ENCODE data around the gene SLC38A2.

SLC38A2 gene

DNA sequence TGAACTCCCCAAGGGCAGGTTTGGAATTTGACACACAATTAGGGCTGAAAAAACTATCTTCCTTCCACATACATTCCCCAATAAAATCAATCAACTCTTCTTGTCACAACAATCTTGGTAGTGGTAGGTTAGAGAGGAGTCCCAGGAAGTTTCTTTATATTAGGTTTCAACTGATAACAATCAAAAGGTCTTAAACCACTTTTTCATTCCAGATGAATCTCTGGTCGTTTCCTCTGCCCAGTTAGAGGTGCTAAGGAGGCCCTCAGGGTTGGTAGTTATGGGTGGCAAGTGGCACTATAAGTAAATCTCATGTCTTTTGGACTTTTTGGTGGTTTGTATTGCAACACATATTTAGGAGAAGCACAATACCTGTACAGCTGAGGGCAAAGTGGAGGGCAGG, 1.7 kb upstream of the SLC38A2 start:
- no peak for DNase-seq (ENCODE audit: low spot score)

DNA sequence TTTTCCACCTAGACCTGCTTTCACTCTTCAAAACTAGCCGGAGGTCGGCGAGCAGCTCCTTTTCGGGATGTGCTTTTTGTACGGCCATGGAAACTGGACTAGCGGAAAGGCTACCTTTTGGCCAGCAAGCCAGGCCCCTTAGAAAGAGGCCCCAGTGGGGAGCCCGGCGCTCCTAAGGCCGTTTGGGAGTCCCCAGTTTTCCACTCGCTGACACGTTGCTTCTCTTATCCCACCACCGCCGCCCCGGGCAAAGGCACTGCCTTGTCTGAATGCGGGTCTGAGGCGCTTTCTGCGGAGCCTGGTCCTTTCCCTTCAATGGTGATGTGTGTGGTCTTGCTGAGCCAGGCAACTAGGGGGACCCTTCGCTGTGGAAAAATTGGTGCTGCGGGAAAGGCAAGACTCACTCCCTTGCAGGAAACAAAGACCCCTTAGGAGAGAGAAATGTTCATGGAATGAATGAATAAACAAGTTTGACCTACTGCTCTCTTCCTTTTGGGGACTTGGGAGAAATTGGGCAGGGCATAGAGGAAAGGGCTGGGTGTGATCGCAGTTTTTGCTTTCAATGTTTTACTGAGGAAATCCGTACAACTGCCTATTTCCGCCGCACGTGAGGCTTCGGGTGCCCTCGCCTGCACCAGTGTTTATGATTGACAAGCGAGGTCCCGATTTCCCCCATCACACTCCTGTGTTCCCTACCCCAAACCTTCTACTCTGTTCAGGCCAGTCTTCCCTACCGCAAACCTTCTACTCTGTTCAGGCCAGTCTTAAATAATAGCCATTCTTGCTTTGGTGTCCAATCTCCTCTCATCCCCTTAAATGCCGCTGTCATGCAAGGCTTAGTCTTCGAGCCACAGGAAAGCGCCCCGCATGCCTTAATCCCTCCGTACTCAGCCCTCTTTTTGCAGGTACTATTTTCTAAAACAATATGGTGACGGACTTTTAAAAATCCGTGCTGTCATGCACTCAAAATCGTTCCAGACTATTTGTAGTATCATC, 1.0 kb upstream of the SLC38A2 start:
- DNase-seq (ENCODE audit: low spot score): peak; percentile 28

DNA sequence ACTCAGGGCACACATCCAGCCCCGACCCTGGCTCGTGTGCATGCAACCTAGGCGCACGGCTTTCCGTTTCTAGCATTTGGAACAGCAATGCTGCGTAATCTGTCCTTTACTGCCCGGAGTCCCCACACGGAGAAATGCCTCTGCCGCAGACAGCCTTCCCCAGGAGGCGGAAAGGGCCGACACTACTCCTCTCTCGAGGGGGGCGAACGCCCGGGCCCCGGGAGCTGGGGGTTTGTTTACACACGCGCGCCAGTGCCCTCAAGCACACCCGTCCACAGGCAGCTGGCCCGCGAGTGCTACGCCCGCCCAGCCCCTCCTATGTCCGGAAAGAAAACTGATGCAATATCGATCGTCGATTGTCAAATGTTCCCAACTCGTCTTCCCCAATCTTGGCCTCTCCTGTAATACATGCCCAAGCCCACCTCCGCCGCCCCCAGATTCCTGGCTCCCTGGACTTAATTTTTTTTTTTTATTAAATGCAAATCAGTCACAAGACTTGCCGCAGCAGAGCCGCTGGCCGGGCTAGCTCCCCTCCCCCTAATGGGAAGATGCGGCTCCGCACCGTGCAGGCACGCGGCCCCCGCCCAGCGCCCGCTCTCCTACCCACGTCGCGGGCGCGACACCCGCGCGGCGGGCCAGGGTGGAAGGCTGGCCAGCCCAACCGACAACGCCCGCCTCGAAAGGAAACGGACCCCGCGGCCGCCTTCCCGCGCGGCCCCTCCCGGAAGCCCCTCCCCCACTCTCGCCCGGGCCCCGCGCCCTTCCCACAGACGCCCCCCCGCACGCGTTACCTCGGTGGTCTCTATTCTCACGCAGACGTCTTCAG, 642 bp downstream of the SLC38A2 start:
- peak; percentile 21 for DNase-seq (ENCODE audit: low spot score)

DNA sequence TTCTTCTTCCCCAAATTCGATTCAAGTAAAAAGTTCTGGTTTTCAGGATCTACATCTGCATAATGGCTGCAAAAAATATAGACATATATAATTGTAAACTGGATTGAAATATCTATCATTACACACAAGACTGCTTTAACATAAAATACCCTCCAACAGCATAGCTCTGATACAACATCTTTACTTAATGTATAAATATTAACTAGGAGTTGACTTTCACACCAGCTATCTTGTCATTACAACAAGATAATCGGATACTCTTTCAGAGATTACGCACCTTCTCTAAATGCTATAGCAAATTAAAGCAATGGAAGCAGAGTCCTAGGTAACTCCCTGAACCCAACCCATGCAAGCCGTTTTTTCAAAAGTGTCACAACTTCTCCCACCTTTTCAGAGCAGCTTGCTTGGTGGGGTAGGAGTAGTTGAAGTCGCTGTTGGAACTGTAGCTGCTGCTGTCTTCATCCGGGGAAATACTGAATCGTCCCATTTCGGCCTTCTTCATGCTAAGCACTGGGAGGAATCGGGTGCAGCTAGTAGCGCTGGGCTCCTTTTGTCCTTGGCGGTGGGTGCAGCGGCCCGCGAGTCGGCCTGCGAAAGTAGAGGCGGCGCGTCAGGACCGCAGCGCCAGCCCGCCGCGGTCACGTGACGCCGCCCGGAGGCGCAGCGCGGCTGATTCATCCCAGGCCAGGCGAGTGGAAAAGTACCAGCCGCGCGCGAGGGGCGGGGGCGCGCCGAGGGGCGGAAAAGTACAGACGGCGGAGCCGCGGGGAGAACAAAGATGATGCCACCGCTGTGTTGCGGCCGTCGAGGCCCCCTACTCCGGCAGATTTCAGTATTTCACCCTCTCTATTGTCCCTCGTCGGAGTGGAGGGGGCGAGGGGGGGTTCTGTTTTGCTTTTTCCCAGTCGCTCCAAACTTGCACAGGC, 1.5 kb downstream of the SLC38A2 start:
- peak; percentile 85 for DNase-seq (ENCODE audit: low spot score)

DNA sequence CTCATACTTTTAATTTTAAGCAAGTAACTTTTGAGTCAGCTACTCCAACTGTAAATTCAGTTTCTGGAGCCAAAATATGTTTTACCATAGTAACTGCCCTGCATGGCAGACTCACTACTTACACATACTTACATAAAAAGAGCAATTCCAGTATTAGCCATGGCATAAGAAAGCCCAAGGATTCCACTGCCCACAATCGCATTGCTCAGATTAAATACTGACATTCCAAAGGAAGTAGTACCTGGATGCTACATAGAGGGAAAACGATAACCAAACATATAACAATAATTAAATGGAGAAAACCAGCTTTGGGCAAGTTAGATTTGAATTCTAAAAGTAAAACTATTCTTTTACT, 2.2 kb downstream of the SLC38A2 start:
- DNase-seq (ENCODE audit: low spot score): no peak

DNA sequence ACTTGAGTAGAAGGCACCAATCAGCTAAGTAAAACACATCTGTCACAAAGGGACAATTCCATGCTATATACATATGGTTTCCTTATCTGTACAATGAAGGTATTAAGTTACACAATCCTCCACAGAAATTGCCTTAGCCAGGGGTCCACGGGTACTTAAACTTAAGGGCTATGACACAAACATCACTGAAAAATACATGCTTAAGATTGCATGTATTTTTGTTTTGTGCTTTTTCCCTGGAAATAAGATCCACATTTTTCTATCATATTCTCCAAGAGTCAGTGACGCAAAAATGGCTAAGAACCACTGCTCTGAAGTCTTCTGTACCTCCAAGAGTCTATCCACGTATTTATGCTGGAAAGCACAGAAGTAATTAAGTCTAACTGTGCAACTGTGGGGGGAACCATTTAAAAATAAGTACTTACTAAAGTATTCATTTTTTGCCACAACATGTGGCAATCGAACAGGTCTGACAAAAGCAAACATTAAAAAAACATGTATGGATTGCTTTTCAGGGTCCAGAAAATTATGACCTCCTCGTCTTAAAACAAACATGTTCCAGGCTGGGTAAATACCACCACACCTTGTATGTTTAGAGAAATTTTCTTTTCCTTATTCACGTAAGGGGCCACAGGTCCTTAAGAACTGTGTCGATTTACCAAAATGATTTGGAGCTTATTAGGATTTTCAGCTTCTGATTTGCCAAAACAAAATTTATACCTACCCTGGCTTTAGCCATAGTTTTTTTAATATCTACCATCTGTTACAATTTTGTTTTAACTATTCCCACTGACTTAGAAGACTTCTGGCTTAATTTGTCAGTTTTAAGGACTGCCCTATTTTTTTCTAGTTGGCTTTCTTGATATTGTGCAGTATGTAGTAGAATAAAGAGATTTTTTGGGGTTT, 2.8 kb downstream of the SLC38A2 start:
- no peak for DNase-seq (ENCODE audit: low spot score)

DNA sequence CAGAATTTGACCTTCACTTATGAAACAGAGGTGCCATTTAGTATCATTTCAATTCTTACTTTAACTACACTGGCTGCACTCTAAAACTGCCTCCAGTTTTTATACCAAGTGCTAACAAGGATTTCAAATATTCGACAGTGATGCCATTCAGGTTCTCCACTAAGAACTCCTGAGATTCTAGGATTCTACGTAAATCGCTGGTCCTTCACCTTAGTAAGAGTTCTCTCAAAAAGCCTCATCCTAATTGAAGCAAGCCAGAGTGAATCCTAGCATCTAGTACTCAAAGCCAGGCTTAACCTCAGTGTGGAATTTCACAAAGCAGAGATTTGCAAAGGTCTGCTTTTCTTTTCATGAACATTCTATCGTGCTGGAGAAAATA, 3.5 kb downstream of the SLC38A2 start:
- no peak for DNase-seq (ENCODE audit: low spot score)

DNA sequence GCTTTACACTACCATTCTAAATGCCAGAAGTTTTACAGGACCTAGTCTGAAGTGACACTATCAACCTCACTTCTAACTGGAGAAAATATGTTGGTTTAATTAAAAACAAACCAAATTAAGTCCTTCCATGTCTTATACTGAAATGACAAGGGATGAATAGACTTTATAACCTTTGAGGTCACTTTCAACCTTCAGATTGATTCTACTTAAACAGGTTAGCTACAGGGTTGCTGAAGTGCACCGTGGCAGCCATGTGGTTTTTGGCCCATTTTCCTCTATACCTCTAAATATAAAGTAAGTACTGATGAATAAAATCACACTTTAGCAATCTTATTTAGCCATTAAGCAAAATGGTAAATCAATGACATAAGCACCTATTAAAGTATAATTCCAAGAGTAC, 3.9 kb downstream of the SLC38A2 start:
- DNase-seq (ENCODE audit: low spot score): no peak

DNA sequence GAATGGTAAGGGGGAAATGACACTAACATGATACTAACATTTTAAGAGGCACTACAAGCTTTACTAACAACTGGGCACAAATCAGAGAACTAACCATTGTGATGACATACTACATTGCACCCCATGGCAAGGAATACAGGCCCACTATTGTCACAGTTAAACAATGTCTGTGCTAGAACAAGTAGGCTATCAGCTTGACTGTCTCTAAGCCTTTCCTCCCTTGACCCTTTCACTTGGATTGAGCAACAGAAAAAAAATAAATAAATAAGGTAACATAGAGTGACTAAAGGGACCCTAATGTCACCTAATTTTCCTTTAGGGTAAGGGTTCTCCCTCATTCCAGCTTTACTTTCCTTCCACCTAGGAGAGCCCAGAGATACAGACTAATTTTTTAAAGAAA, 4.4 kb downstream of the SLC38A2 start:
- no peak for DNase-seq (ENCODE audit: low spot score)

DNA sequence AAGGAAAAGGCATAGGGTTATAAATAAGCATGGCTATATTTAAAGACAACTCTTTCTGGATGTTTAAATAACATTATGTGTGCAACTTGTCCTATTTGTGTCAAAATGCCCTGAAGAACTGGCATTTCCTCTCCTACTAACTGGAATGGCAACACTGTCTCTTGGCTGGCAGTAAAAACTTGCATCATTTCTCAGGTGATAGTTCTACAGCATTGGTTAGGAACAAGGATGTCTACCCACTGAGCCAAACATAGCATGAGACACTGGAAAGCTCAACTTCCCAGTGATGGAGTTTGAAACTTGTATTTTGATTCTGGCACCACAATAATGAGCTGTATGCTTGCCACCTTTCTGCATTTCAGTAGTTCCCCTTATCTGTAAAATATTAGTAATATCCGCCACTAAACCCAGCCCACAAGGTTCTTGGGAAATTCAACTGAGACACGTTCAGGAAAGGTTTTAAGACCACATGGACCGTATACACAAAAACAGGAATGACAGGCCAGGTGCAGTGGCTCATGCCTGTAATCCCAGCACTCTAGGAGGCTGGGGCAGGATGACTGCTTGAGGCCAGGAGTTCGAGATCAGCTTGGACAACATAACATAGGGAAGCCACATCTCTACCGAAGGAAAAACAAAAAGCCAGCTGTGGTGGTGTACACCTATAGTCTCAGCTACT, 5.1 kb downstream of the SLC38A2 start:
- no peak for DNase-seq (ENCODE audit: low spot score)

DNA sequence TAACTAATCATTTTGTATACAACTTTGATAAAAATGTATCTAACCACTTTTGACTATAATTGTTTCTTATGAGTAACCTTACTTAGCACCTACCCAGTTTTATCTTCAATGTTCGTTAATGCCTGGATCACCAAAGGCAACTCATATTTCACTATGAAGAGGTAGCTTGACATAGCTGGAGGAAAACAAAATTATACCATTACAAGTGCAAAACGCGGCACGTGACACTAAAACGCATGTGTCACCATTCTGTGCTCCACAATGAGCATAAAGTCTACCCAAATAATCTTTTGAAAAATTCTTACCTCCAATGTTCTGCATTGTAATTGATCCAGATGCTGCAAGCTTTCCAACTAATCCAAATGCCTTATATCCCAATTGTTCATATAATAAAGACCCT, 5.8 kb downstream of the SLC38A2 start:
- DNase-seq (ENCODE audit: low spot score): no peak

DNA sequence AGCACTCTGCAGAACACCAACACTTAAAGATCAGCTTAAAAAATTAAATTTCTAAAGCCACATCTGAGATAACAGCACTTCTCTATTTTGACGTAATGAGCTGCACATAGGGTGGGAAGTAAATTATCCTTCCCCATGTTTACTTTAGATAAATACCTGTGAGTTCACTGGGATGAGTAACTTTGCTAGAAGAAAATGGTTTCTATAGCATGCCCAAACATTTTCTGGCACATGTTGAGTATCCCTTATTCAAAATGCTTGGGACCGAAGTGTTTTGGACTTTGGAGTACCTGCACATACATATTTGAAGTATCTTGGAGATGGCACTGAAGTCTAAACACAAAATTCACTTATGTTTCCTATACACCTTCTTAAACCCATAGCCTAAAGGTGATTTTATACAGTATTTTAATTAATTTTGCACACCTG, 6.6 kb downstream of the SLC38A2 start:
- no peak for DNase-seq (ENCODE audit: low spot score)

DNA sequence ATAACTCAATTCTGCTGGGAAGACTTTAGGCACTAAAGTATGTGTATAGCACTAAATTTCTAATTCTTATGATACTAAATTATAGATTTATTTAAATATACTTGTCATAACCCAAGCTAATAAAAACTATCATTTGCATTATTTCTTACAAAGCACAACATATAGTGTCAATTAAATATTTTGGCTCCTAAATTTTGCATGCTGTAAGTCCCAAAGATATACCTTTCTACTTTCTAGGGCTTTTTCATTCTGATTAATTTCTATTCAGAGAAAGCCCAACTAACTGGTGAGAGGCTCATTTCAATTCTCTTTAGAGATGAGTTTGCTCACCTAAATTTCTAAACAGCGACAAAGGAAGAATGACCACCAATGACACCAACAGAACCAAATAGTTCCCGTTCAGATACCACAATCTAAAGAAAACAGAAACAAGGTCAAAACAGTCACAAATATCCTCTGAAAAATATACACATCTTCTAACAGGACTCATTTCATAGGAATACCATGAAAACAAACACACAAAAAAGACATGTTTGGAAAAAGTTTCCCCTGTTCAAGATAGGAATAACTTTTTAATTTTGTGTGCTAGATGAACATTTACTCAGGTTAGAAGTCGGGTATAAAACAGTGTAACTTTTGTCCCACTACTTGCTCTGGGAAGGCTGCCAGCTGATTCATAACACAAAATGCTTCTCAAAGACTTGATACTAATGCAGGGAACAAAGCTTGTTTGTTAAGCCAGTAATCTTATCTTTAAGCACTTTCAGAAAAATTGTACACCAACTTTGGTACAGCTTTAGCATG, 7.6 kb downstream of the SLC38A2 start:
- DNase-seq (ENCODE audit: low spot score): no peak

DNA sequence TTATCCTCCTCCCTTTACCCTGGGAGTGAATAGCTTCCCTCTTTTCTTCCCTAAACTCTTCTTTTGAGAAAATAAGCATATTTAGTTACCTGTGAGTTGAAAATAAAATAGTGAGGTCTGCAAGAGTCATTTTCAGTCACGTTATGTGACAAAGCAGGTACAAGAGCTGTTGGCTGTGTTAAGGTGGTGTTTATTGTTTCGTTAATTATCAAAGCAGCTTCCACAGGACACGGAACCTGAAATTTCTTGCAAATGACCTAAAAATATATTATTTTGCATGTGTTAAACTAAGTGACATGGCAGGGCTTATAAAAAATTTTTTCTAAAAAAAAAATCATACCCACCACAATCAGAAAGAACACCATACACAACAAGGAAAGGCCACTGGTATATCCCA, 8.3 kb downstream of the SLC38A2 start:
- no peak for DNase-seq (ENCODE audit: low spot score)

DNA sequence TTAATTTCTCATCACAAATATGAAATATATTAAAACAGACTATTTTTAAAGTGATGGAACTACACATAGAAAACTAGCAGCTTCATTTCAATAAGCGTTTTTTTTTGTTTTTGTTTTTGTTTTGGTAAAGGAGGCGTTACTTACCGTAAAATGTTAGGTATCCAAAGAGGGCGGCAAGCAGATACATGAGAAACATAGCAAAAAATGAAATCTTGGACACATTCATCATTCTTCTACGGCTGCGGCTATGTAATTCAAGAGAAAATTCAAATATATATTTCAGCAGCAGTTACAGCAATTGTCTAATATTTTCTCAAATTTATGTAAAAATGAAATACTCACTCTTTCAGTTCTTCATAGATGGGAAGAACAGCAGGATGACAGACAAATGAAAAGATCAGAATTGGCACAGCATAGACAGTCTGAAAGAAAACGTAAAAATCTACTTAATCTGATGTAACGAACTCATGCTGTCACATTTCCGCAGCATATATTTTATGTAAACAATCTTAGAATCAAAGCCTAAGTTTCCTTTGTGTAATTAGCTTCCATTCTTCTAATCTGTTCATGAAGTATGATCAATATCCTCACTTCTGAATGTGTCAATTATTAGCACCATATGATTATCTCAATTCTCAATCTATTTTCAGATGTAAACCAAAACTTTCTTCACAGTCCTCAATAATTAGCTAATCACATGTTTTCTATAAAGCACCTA, 8.8 kb downstream of the SLC38A2 start:
- no peak for DNase-seq (ENCODE audit: low spot score)

DNA sequence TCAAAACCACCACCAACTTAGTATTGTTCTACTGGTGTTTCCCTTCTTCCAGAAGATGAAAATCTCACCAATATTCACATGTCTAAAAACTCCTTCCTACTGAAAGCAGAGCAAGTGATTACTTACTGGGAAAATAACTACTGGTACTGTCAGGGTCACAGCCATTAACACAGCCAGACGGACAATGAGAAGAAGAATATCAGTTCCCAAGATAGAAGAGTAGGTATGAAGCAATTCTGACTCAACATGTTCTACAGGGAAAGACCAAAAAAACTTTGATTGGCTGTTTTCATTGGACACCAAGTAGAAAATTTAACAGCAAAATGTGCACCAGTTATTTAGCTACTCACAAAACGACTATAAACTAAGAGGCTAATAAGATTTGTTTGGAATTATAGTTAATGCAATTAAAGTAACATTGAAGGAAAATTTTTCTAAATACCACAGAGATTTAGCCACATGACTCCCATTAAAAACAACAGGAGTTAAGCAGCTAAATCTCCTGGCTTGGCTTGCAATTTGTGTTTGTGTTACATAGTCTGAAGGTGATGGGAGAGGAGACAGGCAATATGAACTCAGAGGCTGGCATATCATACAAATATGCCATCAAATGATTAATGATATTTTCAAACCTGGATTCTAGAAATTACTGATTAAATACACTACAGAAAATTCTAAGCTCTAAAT, 9.5 kb downstream of the SLC38A2 start:
- no peak for DNase-seq (ENCODE audit: low spot score)

DNA sequence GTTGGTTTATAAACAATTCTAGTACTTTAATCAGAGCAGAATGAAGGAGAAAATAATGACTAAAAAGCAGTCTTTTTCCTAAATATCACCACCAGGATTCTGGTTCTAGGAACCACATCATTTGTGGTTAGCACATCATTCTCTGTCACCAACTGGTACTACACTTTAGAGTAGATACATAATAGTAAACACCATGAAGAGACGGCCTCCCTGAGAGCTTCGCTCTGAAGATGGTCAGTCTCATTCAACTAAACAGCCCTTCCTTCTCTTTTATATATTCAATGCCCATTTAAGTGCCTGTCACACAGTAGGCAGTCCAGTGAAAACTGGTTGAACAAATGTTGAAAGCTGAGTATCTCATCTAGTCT, 10.9 kb downstream of the SLC38A2 start:
- no peak for DNase-seq (ENCODE audit: low spot score)

DNA sequence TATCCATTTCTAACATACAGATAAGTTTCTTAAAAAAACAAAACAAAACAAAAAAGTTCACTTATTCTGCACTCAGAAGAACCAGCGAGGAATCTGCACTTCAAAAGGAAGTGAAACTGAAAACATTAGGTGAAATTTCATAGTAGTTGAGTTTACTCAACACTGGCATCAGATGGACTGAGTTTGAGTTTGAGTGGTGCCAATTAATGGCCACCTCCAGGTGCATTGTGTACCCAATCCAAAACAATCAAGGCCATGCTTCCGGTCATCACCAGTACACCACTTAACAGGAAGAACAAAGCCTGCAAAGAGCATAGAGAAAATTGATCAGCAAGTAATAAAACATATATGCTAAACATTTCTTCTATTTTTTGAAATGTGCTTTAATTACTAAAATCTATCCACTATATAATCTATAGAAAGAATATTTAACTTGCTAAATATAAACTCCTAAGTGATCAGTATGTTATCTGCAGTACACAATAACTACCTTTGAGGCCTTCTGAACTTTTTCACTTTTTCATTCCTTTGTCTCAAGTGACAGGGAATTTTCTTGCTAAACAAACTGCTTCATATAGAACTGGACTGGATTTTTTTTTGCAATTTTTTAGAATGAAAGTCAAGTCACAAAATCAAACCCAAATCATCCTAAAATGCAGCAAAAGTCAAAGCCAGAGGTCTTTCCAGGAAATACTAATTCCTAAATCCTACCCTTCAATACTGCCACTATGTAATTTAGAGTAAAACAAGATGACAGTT, 11.5 kb downstream of the SLC38A2 start:
- no peak for DNase-seq (ENCODE audit: low spot score)

Measured in AG08395 (cell line).